Panc1 (cell line): ENCODE data around the gene DENND4B. TPM values are rescaled to one million over a fixed set of nuclear protein-coding genes. Genes with fewer than 3 reads are reported as not detected.

Experiments
- ATAC-seq: fragments of 200-7000 bp; cut with Tn5 transposase; 2 replicates; pipeline ENCODE4 v1.9.1; 2020; ENCODE audit warnings: mild to moderate bottlenecking, moderate library complexity
- BruUV-seq: library from RNA; stranded (reverse); fragments of 400-500 nt; replicated peaks from 2 replicates; lab custom pipeline; 2021; lab: Mats Ljungman, UMichigan
- CTCF ChIA-PET: fragments of 300-600 bp; sonication (Branson Sonifier 250); formaldehyde crosslinking; loops from one replicate; lab custom pipeline; 2022; ENCODE audit warnings: antibody characterized with exemption; lab: Charles Lee
- POLR2A ChIA-PET: fragments of 300-600 bp; sonication (Branson Sonifier 250); formaldehyde crosslinking; loops from one replicate; lab custom pipeline; 2022; ENCODE audit warnings: antibody characterized with exemption; lab: Charles Lee
- DNase-seq: peaks from one replicate; pipeline ENCODE4 v3.0.0-alpha.2; 2010; ENCODE audit warnings: low read depth, low spot score
- H3K27ac ChIP-seq: 2 replicates; pipeline ENCODE4 v1.5.1; 2011; ENCODE audit warnings: mild to moderate bottlenecking, low read length, inconsistent platforms
- H3K27me3 ChIP-seq: fragments of 200-500 bp; sonication (Bioruptor generic); 2 replicates; pipeline ENCODE4 v1.6.0; 2014; ENCODE audit warnings: low read length, inconsistent platforms; ENCODE audit not compliant: control insufficient read depth, insufficient read depth
- H3K36me3 ChIP-seq: fragments of 200-500 bp; sonication (Bioruptor generic); 2 replicates; pipeline ENCODE4 v1.5.1; 2014; ENCODE audit warnings: inconsistent platforms, mild to moderate bottlenecking, low read length, moderate library complexity; ENCODE audit not compliant: control insufficient read depth, insufficient read depth
- H3K4me1 ChIP-seq: 2 replicates; pipeline ENCODE4 v1.5.1; 2011; ENCODE audit warnings: inconsistent platforms, mild to moderate bottlenecking, low read length, moderate library complexity; ENCODE audit not compliant: control insufficient read depth, insufficient read depth
- H3K4me3 ChIP-seq, 2 experiments: 2 replicates each; pipeline ENCODE4 v1.5.1; 2011 to 2012; ENCODE audit warnings: low read depth in 2 of 2, low read length in 2 of 2, mild to moderate bottlenecking in 2 of 2, inconsistent platforms in 1 of 2, moderate library complexity in 1 of 2
- H3K9me3 ChIP-seq: fragments of 200-500 bp; sonication (Bioruptor generic); 2 replicates; pipeline ENCODE4 v1.5.1; 2014; ENCODE audit warnings: low read depth, mild to moderate bottlenecking, inconsistent platforms, low read length, moderate library complexity; ENCODE audit not compliant: control insufficient read depth, insufficient read depth
- CTCF ChIP-seq: fragments of 450-650 bp; IDR thresholded peaks from 2 replicates; pipeline ENCODE4 v1.5.1; 2017; ENCODE audit warnings: mild to moderate bottlenecking
- POLR2AphosphoS5 ChIP-seq: IDR thresholded peaks from 2 replicates; pipeline ENCODE4 v1.6.1; 2012; ENCODE audit warnings: mild to moderate bottlenecking, low read depth, low read length, moderate library complexity
- REST ChIP-seq, 2 experiments: IDR thresholded peaks; 2 replicates each; pipeline ENCODE4 v1.6.1; 2011 to 2012; ENCODE audit warnings: low read depth in 2 of 2, control low read depth in 1 of 2, low read length in 1 of 2, mild to moderate bottlenecking in 1 of 2, moderate library complexity in 1 of 2; ENCODE audit not compliant: insufficient read depth in 1 of 2
- SIN3A ChIP-seq: IDR thresholded peaks from 2 replicates; pipeline ENCODE4 v1.6.1; 2012; ENCODE audit warnings: low read depth, mild to moderate bottlenecking, low read length, moderate library complexity, borderline replicate concordance; ENCODE audit not compliant: insufficient read depth
- TCF7L2 ChIP-seq: IDR thresholded peaks from 2 replicates; pipeline ENCODE4 v1.6.1; 2011; ENCODE audit warnings: mild to moderate bottlenecking, low read depth, low read length, inconsistent platforms
- in situ Hi-C: cut with HindIII; loops from 2 replicates; pipeline ENCODE4 v1.10.0; 2016; ENCODE audit warnings: low sequenced_read_pairs, low pct_unique_long_range_greater_than_20kb
- intact Hi-C: fragments of 100-400 bp; cut with micrococcal nuclease; formaldehyde crosslinking; loops from one replicate; pipeline ENCODE4 v1.10.0; 2022; ENCODE audit not compliant: unreplicated experiment
- total RNA-seq: library from RNA; stranded (reverse); gene quantifications from one replicate; pipeline ENCODE4 v1.2.1, GENCODE V29; 2021; ENCODE audit not compliant: unreplicated experiment

Gene DENND4B
- total RNA-seq, 1 experiment from 2014 or later, result 56.2 TPM

GRCh38 chr1:153933430-153933829 is 13.1 kb downstream of the DENND4B start:
- in situ Hi-C loops (no loop called here), intact Hi-C loops (no loop called here)
- H3K9me3 ChIP-seq, result no peaks in the 10 kb centered on the region
- no peaks in the 10 kb centered on the region for H3K4me1 ChIP-seq
- H3K27ac ChIP-seq, result no peak overlapping the region
- ChIA-PET POLR2A (interaction anchor here (0.6 kb wide), 1 partner anchor 54 kb away, joined by 5 read pairs; no protein-coding TSS in a partner anchor), CTCF (no interaction called here)
- H3K4me3 ChIP-seq, result no peak overlapping the region
- no peak for ATAC-seq
- BruUV-seq, result no TSS peak
- 0 out of 2 replicates have a peak, but pooled peaks cover 6% of the 10 kb centered on the region for H3K36me3 ChIP-seq
- no peak for TF ChIP-seq POLR2AphosphoS5
- DNase-seq, result no peak
- no peaks in the 10 kb centered on the region for H3K27me3 ChIP-seq

GRCh38 chr1:153932156-153933131 is 14.1 kb downstream of the DENND4B start:
- Histone ChIP-seq H3K27me3 (no peaks in the 10 kb centered on the region), H3K4me1 (no peaks in the 10 kb centered on the region), H3K36me3 (0 out of 2 replicates have a peak, but pooled peaks cover 6% of the 10 kb centered on the region), H3K27ac (no peak overlapping the region), H3K4me3 (no peak overlapping the region), H3K9me3 (no peaks in the 10 kb centered on the region)
- ATAC-seq, result 0 out of 2 replicates have a peak, but pooled peaks have one; percentile 5
- POLR2A ChIA-PET, result interaction anchor here (0.6 kb wide), 1 partner anchor 55 kb away, joined by 5 read pairs; no protein-coding TSS in a partner anchor
- intact Hi-C loops (no loop called here), in situ Hi-C loops (no loop called here)
- CTCF ChIA-PET, result interaction anchor here (0.6 kb wide), 1 partner anchor 42 kb away, joined by 3 read pairs; no protein-coding TSS in a partner anchor
- TF ChIP-seq CTCF (no peak), TCF7L2 (no peak), POLR2AphosphoS5 (no peak)
- no TSS peak for BruUV-seq
- no peak for DNase-seq

GRCh38 chr1:153929981-153930948 is 16.3 kb downstream of the DENND4B start:
- intact Hi-C loops (no loop called here), in situ Hi-C loops (no loop called here)
- Histone ChIP-seq H3K36me3 (no peaks in the 10 kb centered on the region), H3K4me3 (no peak overlapping the region), H3K4me1 (no peaks in the 10 kb centered on the region), H3K27ac (no peak overlapping the region), H3K9me3 (no peaks in the 10 kb centered on the region), H3K27me3 (no peaks in the 10 kb centered on the region)
- ChIA-PET CTCF (no interaction called here), POLR2A (interaction anchor here (0.5 to 0.6 kb wide), 3 partner anchors 13 to 69 kb away, joined by 5 to 7 read pairs (median 6); no protein-coding TSS in a partner anchor)
- ATAC-seq, result no peak
- TF ChIP-seq POLR2AphosphoS5, result no peak
- TF ChIP-seq REST (IDR thresholded peaks at IDR 0.05; ENCODE audit: insufficient read depth in 1 of 2, low read depth in 2 of 2, low read length in 1 of 2), result no peak
- TF ChIP-seq SIN3A, result no peak
- no peak for TF ChIP-seq TCF7L2
- TF ChIP-seq CTCF, result no peak
- DNase-seq, result no peak
- BruUV-seq, result no TSS peak
